Activated CD8-positive, alpha-beta memory T cell treated with anti-CD3 and anti-CD28 coated beads for 48 hours (primary cell): ENCODE results near the gene CLEC20A.
A peak's percentile ranks its signal among the peaks of the same experiment; 100 is the strongest.

Experiments
- DNase-seq, 3 experiments: peaks; one replicate each; pipeline ENCODE4 v3.0.0-alpha.2; 2020; ENCODE audit warnings: low read depth in 2 of 3, low spot score in 2 of 3

Gene CLEC20A

DNA sequence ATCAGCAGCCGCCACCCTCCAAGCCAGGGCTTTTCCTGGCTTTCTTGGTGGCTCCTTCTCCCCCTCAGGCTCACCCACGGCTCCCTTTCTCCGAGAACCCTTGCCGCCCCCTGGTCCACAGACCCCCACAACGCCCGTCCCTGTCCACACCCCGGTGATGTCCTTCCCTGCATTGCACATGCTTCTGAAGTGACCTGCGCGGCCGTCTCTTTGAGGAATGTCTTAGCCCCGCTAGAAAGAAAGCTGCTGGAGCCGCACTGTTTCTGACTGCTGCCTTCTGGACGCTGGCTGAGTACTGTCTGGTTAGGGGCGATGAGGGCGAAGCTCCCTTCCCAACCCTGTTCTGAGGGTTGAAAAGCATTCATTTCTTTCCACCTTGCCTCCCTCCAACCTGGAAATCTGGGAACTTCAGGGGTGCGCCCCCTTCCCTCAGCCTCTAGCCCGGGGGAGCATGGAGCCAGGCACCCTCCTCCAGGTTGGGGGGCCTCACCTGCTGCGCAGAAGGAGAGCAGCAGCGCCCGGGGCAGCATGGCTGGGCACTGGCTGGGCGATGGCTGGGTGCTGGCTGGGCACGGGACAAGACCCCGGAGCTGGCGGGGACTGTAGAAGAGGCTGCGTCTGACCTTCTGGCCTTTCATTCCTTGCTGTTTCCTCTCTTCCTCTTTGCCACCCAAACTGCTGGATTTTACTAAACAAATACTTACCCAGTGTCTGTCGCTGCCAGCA lies at the start of gene CLEC20A:
Gene CLEC20A (minus strand): TSS at position 555 of the 726 bp plus-strand sequence. CDS start 25 bp downstream, at position 530.
- no peak for DNase-seq

DNA sequence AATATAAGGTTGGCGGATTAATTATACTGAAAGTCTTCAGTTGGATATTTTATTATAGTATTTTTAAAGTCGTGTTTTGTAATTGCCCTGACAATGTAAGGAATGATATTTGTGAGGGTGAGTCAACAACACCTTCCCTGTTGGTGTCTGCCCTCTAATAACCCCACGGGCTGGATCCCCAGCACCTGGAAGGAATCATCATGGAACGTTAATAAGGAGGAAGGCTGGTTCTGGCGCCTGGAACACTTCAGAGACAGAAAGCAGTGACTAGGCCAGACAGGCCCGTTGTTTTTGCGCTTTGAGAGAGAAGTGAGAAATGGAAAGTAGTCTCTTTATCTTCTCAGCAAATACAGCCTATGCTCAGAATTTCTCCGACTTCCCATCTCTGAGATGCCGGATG lies 47.8 kb upstream of the CLEC20A start:
- DNase-seq, result no peak

DNA sequence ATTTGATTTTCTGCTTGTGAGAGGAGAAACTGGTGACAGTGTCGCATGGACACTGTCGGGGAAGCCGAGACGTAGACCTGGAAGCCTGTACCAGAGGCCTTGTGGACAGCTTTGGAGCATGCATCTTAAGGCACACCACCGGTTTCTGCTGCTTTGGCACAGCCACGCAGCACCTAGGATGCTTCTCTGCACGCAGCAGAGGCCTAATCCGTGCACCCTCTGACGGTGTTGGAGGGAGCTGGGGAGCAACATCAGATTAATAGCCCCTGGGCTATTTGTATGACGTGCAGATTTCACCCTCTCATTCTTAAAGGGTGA lies 46.5 kb upstream of the CLEC20A start:
- DNase-seq, result no peak

DNA sequence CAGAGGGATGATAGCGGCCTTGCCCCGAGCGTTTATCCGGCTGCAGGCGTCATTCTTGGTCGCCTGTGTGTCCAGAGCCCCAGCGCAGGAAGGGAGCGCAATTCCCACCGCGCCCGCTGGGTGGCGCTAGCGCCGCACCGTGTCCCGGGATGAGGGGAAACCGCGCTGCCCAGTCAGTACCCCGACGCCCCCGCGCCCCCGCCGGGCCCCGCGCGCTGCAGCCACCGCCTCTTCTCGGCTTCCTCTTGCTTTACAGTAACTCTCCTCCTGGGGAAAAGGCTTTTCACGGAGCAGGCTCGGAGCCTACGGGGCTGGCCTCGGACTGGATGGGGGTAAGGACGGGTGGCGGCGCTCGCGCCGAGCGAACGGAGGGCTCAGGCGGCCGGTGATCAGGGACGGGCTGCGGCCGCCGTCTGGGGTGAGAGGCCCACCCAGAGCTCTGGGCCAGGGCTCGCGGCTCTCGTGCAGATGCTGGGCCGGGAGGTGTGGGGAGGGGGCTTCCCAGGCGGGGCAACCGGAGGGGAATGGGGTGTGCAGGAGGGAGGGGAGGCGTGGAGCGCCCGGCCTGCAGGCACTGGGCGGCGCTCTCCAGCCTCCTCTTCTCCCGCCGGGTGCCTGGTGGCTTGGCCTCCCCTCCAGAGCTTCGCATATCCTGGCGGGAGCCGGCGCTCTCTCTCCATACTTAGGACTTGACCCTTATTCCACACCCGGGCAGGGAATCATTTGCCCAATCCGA lies 46.0 kb upstream of the CLEC20A start:
- DNase-seq, result peak; percentile 80 to 98 (median 94)

DNA sequence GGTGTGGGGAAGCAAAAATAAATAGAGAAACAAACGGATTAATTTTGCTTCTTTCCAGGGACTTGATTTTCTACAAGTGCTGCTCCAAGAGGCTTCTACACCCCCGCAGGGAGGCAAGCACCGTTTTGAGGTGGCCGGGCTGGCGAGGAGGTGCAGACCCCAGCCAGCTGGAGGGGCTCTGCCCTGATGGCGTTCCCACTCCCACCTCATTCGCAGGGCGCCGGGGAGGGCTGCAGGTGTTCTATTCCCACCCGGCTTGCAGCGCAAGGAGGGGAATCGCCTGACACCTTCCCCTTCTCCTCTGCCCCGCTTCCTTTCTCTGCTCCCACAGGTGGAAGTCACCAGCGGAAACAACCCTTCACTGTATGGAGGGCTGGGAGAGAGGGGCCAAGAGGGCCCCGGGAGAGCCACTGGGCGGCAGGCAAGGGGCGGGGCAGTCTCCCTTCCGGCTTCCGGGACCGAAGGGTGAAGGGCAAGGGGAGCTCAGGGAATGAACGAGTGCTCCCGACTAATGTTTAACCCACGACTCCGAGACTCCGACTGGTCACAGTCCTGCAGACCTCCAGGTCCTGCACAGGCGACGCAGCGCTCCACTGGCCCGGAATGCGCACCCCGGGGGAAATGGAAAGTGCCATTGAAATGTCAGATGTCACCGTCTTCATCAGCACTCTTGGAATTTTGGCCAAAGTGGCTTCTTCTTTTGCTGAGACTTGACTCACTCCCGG lies 45.2 kb upstream of the CLEC20A start:
- peak; percentile 4 to 21 (median 16) for DNase-seq

DNA sequence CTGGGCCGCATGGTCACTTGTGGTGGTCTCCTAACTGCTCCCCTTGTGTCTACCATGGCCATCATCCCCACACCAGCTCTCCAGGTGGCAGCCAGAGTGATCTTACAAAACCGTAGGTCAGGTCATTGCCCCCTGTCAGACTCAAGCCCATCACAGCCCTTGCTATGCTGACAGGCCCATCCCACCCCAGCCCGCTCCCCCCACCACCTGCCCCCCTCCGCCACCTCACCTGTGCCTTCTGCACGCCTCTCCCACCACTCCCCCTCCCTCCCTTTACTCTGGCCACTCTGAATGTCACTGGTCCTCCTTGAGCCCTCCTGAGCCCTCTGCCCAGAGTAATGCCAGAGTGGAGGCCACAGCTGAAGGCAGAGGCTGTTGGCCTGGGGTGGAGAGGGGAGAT lies 44.6 kb upstream of the CLEC20A start:
- DNase-seq, result no peak

GRCh38 chr1:178540646-178541045 lies 43.9 kb upstream of the CLEC20A start:
- no peak for DNase-seq

- DNase-seq, result no peak
Measured at GRCh38 chr1:178540204-178540603, 43.4 kb upstream of the CLEC20A start.

DNA sequence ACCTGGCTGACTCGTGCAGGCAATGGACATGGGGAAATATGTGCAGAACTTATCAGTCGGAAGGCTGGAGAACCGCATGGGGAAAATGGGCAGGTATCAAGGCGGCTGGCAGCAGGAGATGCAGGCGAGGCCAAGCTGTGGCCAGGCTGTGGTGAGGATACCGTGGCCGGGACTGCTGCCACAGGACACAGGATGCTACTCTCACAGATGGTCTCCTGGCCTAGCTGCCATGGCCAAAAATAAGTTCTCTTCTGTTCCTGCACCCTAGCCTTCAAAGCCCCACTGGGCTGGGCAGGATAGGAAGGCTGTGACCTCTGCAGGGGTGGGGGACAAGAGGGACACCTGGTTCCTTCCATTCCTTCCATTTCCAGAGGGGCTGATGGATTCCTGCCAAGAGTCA lies 42.5 kb upstream of the CLEC20A start:
- DNase-seq, result no peak

DNA sequence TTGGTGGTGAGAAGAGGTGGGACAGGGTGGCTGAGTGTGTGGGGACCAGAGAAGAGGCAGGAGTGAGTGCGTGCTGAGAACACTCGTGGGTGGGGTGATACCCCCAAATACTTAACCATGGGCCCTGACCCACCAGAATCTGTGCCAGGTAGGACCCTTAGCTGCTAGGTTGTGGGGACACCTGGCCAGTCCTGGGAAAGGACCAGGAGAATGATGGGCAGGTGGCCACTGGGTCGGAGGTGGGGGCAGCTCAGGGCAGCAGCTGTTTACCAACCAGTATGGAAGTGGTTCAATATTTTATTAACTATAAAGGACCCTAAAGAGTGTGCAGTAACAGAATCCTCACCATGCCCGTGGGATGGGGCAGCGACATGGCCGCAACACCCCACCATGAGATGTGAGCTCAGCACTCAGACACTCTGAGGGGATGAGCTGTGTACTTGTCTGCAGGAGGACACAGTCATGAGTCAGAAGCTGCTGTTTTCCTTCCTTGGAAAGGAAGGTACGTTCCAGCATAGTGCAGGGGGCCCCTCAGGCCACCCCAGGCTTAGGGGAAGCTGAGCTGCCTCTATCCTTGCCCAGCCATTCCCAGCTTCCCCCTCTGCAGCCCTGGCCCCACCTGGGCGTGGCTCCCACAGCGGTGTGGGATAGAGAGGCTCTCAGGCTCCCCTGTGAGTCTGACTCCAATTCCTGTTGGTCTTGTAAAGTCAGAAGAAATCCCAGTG lies 41.6 kb upstream of the CLEC20A start:
- DNase-seq, result no peak

DNA sequence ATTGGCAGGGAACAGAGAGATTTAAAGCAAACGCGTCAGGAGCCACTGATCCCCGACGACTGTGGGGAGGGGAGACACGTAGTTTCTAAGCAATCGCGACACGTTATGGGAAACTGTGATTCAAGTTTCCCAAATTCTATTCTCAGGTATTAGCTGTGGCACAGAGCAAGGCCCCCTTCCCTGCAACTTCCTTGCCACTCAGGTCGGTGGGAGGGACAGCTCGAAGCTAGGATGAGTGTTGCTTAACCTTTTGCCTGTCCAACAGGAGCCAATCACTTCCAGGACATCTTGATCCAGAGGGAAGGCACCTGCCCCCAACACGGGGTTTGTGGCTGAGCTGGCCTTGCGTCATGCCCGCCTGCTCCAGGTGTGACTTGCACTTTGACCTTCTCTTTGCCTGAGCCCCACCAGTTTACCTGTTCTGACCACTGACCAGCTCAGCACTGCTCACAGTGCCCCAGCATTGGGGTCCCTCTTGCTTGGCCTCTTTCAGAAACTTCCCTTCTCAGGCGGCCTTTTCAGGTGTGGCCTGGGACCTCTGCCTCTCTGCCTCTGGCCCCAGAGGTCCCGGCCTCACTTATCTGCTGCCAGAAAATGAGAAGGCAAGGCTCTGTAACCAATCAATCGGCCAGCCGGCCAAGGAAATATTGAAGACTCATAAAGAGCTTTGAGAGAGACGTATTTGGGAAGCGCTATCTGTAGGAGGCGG lies 40.8 kb upstream of the CLEC20A start:
- no peak for DNase-seq

DNA sequence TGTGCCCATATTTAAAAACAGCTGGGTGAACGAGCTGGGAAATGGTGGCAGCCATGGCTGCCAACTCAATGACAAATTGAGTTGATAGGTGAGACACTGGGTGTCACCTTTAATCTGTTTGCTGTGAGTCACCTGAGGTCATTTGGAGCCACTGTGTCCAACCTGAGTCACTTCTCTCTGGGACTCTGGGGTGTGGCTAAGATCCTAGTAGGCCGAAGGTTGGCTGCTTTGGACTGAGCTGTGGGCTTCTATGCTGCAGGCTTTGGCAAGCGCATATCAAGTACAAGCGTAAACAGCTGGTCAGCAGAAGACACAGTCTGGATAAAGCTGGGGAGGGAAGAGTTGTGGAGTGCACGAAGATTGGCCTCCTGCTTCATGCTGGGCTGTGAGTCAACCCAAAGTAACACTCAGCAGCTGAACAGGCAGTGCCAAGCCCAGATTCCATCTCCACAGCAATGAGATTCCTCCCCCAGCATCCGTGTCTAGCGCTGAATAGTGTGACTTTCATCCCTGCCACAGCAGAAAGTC lies 40.1 kb upstream of the CLEC20A start:
- DNase-seq, result no peak

DNA sequence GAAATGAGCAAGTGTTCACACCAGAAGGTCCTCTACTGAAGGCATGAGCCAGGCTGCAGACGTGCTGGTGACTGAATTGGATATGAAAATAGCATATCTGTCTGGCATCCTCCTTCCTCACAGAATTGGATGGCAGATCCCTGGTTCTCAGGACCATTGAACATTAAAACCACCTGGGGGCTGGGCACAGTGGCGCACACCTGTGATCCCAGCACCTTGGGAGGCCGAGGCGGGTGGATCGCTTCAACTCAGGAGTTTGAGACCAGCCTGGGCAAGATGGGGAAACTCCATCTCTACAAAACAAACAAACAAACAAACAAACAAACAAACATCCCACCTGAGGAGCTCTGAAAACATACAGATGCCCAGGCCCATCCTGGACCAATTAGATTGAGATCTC lies 39.6 kb upstream of the CLEC20A start:
- DNase-seq, result no peak

GRCh38 chr1:178534137-178534868 lies 37.5 kb upstream of the CLEC20A start:
- no peak for DNase-seq

DNA sequence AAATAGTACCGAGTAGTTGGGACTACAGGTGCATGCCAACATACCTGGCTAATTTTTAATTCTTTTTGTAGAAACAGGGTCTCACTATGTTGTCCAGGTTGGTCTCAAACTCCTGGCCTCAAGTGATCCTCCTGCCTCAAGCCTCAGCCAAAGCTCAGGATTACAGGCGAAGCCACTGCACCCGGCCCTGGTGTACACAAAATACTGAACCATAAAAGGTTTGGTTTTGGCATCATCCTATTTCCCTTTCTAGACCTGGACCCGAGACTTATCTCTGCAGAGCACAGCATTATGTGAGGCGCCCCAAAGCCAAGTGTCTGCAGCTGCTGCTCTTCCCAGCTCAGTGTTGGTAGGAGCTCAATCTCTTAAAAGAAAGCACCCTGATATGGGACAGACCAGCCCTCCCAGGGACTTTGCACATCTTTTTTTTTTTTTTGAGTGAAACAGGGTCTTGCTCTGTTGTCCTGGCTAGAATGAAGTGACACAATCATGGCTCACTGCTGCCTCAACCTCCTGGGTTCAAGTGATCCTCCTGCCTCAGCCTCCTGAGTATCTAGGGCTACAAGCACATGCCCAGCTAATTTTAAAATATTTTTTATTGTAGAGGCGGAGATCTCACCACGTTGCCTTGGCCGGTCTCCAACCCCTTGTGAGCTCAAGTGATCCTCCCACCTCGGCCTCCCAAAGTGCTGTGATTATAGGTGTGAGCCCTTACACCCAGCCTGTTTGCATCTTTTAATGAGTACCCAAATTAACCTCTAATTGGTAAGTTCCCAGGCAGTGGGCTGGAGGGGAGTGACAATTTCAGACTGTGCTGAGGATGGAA lies 36.6 kb upstream of the CLEC20A start:
- DNase-seq, result no peak

- DNase-seq, result peak; percentile 28 to 66 (median 41)
Measured at GRCh38 chr1:178532392-178532791, 35.6 kb upstream of the CLEC20A start.

GRCh38 chr1:178531887-178532286 lies 35.1 kb upstream of the CLEC20A start:
- DNase-seq, result no peak

GRCh38 chr1:178530502-178530901 lies 33.7 kb upstream of the CLEC20A start:
- DNase-seq, result no peak

DNA sequence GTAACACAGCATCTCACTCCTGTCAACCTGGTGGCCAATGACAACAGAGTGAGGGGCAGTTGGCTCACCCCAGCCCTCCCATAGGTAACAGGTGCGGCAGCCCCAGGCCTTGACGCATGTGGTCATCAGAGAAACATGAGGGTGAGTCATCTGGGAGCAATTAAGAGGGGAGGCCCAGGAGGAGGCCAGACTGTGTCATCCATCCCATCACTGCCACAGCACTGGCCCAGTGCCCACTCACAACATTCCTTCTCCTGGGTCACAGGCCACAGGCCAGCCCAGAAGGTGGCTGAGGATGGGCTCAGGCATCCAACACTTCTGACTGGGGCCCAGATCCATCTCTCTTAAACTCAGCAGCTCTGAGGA lies 33.3 kb upstream of the CLEC20A start:
- no peak for DNase-seq
